Hematopoietic multipotent progenitor cell treated with erythropoietin and hydrocortisone succinate and interleukin-3 and kit ligand, for 17 days (in vitro differentiated cells): Measurements from ENCODE around the gene PALD1.

Experiments
- DNase-seq: peaks from one replicate; pipeline ENCODE4 v3.0.0-alpha.2; 2015; ENCODE audit warnings: low spot score

Gene PALD1

DNA sequence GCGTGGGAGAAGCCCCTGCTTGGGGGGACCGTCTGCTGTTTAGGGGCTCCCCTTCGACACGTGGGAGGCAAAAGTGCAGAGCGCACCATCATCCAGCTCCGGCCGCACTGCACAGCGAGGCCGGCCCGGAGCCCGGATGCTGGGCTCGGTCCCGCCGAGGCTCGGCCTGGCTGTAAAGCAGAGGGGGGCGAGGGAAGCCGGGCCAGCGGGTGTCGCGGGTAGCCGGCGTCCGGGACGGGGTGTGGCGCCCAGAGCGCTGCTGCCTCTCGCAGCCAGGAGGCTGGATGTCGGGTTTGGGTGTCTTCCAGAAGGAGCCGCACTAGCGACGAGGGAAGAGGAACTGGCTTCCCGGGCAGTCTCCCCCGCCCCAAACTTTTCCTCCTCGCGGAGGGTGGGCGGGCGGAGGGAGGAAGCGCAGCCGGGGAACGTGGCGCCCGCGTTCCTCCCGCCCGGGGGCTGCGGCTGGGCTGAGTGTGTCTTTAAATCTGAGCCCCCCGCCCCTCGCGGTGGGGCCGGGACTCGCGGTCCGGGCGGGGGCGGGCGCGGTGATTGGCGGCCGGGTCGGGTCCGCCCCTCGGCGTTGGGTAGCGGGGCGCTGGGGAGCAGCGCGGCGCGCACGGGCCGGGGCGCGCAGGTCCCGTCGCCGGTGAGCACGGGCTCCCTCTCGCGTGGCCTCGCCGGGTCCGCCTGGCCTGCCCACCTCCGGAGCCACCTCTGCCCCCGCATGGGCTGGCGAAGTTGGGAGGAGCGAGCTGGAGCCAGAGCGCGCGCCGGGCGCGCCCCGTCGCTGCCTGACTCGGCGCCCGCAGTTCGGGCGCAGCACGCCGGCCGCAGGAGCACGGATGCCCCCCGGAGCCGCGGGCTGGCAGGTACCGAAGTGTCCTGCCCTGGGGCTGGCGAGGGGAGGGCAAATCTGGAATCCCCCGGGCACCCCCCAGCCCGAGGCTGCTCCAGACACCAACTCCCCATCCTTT lies at the start of gene PALD1:
Gene PALD1 (plus strand): TSS at position 577 of the 974 bp plus-strand sequence. CDS start 47,185 bp downstream, outside the sequence.
- no peak for DNase-seq

DNA sequence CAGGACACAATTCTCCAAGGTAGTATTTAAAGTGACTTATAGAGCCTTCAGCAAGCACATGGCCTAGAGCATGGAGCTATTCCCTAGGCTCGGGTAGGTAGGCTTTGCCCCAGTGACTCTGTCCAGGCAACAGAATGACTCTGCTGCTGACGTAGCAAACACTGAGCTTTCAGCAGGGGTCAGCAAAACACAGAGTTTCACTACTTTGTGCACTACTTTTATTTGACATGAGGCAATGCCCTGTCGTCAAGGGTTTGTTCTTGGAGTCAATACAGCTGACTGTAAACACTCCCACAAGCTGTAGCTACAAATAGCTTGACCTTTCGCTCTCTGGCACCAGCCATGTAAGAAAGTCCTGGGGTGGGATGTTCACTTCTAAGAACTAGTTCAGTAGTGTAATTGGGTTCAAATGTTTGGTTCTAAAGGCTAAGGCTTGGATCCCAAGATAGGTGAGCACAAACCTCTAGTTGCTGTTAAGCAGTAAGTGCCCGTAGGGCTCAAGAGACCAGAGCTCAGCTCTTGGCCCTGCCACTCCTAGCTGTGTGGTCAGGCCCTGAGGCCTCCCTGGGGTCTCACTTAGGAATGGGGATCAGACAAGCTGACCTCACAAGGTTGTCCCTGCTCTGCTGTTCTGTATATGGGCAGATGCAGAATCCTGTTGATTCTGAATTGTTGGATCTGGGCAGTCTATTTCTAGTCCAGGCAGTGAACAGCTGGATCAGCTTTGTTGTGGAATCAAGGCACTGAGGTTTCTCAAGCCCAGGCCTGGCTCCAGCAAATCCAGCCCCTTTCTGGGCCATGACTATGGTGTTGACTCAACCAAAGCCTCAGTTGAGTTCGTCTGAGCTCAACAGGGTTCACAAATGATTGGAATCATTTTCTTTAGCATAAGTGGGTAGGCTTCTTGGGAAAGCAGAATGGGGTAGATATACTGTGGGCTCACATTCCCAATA lies 47.8 kb upstream of the PALD1 start:
- DNase-seq: no peak

DNA sequence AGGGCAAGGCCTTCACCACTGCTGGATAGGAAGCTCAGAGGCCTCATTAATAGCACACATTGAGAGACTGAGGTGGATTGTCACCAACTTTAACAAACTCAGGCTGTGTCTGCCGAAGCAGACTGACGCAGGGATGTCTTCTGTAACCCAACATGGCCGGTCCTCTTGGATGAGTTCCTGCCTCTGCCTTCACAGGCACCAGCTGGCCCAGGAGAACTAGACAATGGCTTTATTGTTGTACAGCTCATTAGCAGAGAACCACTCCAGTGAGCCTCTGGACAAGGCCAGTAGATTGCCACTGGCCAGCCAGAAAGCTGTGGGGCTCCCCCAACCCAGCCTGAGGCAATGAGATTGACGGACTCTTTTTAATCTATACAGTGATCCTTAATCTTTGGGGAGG lies 46.5 kb upstream of the PALD1 start:
- DNase-seq: no peak

DNA sequence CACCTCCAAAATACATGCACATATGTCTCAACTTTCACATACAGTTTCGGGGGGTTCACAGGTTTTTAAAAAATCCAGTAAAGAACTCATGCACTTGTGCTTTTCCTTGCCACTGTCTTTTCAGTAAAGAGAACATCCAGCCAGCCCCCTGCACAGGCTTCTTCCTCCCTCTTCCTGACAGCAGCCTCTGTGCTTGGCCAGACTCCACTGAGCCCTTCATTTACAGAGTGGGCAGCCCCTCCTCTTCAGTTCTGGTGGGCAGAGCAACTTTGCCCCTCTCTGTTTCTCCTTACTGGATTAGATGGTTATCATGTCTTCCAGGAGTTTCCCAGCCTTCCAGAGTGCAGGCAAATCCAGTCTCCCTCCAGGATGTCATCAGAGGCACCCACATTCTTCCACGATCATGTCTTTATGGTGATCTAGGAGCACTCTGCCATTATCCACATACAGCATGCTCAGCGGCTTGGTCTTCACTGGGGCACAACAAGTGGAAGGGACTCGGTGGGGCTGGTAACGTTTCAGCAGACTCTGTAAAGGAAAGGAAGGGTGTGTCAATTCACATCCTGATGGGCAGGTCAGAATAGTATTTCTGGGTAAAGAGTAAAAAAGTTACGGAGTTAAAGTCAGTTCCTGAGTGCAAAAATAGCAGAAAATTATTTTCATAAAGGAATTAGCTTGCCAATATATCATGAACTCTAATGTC lies 45.9 kb upstream of the PALD1 start:
- DNase-seq: no peak

DNA sequence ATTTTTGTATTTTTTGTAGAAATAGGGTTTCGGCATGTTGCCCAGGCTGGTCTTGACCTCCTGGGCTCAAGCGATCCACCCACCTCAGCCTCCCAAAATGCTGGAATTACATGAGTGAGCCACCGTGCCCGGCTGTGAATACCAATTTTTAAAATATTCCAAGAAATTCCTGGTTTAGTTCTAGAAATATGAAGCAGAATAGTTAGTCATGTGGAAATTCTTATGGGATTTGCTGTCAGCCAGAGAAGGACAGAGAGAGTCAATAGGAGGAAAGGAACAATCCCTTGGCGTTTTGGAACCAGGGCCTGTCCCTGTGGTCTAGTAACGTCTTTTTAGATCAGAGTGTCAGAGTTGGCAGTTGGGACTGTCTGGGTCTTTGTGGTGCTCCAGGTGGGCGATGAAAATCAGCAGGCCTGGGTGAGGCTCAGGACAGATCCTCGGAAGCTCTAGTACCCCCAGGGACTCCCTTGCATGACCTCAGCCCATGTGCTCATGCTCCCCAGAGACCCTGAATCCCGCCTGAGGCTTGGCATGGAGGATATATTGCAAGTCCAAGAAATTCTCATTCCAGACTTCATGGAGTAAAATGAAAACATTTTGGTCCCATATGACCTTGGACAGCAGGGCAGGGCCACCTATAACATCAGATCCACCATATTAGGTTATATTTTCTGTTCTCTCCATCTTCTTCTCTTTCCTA lies 44.8 kb upstream of the PALD1 start:
- DNase-seq: no peak

DNA sequence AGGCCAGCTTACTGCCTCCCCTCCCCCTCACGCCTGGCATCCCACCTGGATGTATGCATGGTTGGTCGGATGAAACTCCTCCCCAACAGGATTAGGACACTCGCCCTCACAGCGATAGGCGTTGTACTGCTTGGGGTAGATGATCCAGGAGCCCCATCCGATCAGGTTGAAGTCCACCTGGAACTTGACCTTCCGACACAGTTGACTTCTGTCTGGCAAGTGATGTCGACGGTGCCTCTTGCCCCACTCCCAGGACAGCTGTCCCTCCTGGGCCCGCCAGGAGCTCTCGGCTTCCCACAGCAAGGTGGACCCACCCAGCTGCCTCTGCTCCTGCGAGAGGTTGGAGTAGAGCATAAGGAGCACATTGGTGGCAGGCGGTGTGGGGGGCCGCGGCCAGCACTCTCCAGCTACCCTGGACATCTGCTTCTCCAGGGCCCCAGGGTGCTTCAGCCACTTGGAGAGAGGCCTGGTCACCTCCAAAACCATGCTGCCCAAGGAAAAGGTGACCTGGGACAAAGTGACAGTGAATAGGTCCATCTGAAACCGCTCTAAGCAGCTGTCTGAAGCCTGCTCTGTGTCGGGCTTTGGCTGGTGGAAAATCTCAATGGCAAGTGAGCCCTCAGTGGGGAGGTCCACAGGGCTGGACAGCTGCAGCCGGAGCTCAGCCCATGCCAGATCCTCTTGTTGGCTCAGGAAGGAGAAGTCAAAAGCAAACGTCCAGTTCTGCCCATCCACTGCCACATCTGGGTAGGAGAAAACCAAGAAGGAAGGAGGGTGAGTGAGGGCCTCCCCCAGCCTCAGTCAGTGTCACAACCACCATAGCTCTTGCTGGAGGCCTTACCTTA lies 43.1 kb upstream of the PALD1 start:
- DNase-seq: no peak

DNA sequence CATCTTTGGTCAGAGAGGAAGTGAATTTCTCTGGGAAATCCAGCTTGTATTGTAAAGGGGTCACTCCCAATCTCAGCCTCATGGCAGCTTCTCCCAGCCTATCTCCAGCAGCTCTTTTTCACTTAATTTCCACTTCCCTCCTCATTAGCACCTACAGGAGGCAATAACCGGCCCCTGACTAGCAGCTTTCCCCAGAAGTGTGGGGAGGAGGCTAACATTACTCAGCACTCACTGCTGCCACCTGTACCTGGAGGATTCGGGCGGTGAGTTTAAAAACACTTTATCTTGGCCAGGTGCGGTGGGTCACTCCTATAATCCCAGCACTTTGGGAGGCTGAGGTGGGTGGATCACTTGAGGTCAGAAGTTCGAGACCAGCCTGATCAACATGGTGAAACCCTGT lies 40.8 kb upstream of the PALD1 start:
- DNase-seq: no peak

DNA sequence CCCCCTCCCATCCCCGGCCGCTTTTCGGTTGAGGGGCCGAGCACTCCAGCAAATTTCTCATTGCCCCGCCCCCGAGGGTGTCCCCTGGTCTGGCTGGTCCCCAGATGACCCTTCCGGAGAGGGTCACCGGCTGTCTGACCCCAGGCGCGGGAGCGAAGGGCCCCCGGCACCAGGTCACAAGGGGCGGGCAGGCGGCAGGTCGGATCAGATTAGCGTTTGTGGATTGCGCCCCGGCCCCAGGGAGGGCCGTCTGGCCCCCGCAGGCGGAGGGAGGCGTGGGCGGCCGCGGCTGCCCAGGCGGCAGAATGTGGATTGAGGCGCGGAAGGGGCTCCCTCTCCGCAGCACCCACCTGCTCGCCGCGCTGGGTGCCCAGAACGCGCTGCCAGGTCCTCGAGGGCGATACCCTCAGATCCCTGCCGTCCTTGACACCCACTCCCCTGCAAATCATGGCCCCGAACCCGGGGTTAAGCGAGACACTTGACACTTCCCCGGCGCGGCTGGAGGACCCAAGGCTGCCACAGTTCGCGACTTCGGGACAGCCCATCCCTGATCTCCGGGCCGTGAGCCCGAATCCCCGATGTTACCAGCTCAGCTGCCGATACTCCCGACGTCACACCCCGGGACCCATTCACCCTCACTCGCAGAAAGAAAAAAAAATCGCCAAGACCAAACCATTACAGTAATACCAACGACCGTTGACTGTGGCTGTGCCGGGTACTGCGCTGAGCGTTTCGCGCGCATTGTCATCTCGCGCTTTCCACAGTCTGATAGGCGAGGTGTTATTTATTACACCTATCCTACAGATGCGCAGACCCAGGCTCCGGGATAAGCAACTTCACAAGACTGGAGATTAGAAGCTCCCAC lies 38.0 kb upstream of the PALD1 start:
- no peak for DNase-seq

DNA sequence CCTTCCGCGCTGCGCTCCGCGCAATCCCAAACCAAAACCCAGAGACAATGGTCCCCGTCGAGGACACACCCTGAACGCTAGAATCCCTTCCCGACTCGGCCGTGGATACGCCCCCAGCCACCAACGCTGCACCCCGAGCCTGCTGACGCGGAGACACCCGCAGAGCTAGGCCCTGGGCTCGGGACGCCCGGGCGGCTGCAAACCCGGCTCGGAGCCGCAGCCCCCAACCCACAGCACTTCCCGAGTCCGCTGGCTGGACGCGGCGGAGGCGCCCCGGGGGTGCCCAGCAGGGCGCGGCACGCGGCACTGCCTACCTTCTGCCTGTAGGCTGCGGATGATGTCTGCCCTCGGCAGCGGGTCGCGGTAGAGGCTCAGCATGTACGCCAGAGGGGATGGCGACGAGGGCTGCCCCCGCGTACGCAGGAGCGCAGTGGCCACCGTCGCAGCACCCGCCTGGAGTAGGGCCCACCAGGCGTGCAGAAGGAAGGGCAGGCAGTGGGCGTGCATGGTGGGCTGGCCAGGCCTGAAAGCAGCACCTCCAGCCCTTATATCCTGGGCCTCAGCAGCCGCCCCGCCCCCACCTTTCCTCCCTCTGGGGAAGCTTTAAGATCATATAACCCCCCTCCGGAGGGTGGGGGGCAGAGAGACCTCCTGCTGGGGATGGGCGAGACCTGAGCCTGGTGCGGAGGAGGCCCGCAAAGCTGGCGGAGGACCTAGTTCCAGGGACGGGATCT lies 37.2 kb upstream of the PALD1 start, which contains the start of gene NODAL:
Gene NODAL (minus strand): TSS at position 521 of the 734 bp plus-strand sequence. CDS start 14 bp downstream, at position 507.
- no peak for DNase-seq

DNA sequence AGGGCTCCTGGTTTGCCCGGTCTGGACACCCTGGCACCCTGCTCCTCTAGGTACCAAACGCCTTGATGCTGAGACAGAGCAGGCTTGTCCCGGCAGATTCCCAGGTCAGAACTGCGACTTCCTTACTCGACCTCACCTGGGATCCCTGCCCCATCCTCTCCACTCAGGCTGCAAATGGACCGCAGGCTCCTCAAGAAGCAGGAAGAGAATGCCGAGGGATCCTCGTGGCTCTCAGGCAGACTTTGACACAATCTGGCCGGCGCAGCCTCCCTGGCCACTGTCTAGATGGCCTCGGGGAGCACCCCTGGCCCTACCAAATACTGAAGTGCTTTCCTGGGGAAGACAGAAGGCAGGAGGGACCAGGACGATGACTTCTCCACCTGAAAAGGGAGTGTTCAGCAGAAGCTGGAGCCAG lies 36.7 kb upstream of the PALD1 start:
- no peak for DNase-seq

DNA sequence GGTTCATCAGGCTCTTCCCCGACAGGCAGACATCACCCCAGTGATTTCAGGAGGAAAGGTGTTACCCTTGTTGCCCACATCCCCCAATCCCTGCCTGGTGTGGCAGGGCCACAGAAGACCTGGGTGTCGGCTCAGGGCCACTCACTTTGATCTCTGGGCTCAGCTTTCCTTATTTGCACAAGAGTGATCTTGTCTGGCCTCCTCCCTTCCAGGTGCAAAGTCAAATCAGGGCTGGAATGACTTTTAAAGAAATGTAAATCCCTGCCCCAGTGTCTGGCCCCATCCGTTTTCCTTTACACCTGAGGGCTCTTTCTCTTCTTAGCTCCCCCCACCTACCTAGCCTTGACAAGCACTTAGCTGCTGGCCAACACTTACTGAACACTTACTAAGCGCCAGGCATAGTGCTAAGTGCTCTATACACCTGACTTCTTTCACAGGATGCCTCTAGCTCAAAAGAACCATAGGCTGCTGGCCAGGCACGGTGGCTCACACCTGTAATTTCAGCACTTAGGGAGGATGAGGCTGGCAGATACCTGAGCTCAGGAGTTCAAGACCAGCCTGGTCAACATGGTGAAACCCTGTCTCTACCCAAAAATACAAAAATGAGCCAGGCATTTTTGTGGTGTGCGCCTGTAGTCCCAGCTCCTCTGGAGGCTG lies 36.1 kb upstream of the PALD1 start:
- no peak for DNase-seq

DNA sequence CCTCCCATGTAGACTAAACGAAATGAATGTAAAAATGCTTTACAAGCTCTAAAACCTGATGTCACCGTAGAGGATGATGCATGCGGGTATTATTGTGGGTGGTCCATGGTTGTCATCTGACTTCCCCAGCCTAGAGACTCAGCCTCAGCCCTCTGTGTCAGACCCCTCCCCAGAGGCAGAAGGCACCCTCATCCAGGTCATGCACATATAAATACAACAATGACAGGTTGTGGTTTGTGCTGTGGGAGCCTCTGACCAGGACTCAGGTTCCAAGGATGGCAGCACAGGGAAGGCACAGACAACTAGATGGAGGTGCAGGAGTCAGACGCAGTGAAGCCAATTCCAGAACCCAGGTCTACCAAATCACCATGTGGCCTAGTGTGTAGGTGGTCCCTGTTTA lies 33.8 kb upstream of the PALD1 start:
- no peak for DNase-seq

DNA sequence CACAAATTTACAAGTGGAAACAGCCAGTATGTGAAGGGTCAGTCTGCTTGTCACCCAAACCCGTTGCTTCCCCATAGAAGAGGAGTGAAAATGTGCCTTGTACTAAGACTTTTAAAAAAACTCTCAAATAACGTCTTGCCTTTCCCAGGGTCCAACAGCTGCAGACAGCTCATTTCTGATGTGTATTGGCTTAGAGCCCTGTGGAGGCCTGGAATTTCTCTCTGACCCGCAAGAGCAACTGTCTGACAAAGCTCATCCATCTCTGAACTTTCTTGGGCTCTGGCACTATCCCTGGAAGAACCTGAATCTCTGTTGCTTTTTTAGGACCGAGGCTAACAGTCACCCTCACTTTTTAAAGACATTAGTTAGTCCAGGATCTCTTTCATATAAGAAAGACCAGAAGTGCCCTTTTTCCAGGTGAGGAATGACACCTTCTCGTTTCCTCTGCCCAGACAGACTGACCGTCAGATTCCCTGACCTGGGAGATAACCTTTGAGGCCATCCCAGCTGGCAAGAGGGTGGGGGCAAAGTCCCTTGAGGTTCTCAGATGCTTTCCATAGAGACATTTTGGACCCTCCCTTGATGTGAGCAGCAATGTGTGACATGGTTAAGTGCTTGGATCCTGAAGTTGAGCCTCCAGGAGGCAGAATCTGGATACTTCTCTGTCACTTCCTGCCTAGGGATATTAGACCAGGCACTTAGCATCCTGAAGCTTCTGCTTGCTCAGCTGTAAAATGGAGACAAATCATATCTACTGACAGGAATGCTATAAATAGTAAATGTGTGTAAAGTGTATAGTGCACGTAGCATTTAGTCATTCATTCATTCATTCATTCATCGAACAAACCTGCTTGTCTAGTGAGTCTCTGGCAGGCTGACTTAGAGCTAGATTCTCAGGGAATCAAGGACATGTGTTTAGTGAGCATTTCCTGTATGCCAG lies 32.6 kb upstream of the PALD1 start:
- DNase-seq: no peak

DNA sequence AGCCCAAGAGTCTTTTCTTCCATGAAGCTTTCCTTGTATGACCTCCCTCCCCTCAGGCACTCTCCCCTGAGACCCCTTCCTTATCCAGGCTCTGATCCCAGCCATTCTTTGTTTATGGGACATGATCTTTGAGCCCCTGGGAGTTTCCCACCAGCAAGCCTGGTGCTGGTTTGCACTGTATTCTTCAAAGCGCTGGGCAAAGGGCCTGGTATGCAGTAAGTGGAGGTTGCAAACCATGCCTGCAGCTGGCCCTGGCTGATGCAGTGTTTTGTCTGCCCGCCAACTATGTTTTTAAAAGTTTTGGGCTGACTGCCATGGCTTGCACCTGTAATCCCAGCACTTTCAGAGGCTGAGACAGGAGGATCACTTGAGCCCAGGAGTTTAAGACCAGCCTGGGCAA lies 30.3 kb upstream of the PALD1 start:
- no peak for DNase-seq

DNA sequence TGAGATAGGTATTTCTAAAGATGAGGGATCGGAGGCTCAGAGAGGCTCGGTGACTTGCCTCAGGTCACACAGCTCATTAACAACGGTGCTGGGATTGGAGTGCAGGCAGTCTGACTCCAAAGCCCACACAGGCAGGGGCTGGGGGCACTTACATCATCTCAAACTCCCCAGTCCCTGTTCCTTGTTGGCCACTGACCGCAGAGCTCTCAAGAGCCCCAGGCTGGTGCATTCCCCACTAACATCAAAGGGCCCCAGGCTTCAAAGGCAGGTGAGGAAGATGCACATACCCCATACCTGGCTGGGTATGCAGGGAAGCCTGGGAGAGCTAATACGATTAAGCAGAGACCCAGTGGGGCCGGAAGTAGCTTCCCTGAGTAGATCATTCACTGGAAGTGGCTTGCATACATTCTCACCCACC lies 23.3 kb upstream of the PALD1 start:
- no peak for DNase-seq

DNA sequence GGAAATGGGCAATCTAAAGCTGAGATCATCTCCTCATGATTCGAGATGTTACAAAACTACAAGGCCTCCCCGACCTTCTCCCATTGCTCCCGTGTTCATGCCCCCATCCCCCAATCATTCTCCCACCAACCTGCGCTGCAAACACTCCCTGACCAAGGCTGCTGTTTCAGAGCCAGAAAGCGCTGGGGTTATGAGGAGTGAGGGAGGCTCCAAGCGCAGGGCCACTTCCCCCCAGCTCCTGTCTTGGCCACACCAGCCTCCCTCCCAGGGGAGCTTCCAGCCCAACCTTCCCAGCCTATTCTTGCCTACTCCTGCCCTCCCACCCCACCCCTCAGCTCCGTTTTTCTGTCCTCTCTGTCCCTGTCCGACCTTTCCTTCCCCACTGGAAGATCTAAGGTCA lies 22.4 kb upstream of the PALD1 start:
- no peak for DNase-seq

DNA sequence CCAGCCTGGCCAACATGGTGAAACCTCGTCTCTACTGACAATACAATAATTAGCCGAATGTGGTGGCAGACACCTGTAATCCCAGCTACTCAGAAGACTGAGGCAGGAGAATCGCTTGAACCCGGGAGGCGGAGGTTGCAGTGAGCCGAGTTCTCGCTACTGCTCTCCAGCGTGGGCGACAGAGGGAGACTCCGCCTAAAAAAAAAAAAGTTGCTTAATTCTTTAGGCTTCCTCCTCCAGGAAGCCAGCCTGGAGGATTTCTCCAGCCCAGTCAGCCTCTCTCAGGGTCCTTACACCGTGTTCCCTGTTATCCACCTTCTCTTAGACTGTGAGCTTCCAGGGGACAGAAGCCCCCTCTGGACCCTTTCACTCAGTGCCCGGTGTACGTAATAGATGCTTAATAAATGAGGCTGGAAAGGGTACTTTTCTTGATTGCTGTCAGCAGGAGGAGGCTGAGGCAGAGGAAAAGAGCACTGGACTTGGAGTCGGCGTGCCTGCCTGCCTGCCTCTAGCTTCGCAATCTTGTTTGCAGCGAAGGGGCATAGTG lies 20.7 kb upstream of the PALD1 start:
- DNase-seq: no peak
